ENCODE measurements around the gene TMEM217.

DNA sequence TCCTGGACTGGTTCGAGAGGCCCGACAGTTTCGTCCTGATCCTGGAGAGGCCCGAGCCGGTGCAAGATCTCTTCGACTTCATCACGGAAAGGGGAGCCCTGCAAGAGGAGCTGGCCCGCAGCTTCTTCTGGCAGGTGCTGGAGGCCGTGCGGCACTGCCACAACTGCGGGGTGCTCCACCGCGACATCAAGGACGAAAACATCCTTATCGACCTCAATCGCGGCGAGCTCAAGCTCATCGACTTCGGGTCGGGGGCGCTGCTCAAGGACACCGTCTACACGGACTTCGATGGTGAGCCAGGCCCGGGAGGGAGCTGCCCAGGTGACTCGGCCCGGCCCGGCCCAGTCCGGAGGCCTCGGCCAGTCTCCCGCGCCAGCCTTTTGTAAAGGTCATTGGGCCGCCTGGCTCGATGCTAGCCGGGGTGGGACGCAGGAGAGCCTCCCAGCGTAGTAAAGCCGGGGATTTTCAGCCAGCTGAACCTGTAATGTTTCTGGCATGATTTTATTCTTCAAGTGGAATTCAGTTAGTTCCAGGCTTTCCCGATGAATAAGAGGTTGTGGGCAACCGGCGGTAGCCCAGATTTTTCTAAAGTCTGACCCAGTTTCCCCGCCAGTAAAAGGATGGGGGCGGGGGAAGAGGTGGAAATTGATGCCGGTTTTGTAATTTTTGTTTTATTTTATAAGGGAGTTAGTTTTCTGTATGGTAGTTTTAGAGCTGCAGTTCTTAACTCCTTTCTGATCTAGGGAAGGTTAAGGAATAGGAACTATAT, 86.6 kb downstream of the TMEM217 start:
- no peak for TF ChIP-seq CTCF (IDR thresholded peaks at IDR 0.05; ENCODE audit: low read length)
- no peak for TF ChIP-seq EZH2 (IDR thresholded peaks at IDR 0.05; ENCODE audit: borderline replicate concordance, low read length)

All from OCI-LY1 (cell line).